HepG2 (cell line): ENCODE measurements around the gene SNAP29. TPM values are rescaled to one million over a fixed set of nuclear protein-coding genes. Genes with fewer than 3 reads are reported as not detected.

Source experiments
- ATAC-seq: fragments of 200-7000 bp; cut with Tn5 transposase; 3 replicates; pipeline ENCODE4 v1.9.1; 2020; ENCODE audit warnings: mild to moderate bottlenecking, moderate library complexity
- BruUV-seq: library from RNA; stranded (reverse); fragments of 400-500 nt; replicated peaks from 2 replicates; lab custom pipeline; 2021; lab: Mats Ljungman, UMichigan
- CTCF ChIA-PET: fragments of 300-600 bp; formaldehyde crosslinking; extraction: SDS; loops from one replicate; lab custom pipeline; 2021; ENCODE audit warnings: low total read pairs, inconsistent platforms, low intra/inter-chr PET ratio; lab: Yijun Ruan, JAX
- POLR2A ChIA-PET: fragments of 350-600 bp; sonication (Branson Sonifier 250); formaldehyde crosslinking; loops from one replicate; lab custom pipeline; 2020; ENCODE audit warnings: antibody characterized with exemption, inconsistent platforms; lab: Yijun Ruan, JAX
- DNase-seq: peaks from one replicate; pipeline ENCODE4 v3.0.0-alpha.2; 2015; ENCODE audit warnings: low spot score
- FAIRE-seq: peaks from 3 replicates; lab custom pipeline; 2011; peaks lifted over from hg19 to GRCh38; lab: Jason Lieb, UNC
- H2AFZ ChIP-seq: one replicate; pipeline ENCODE4 v1.6.1; 2011; ENCODE audit warnings: low read length, inconsistent platforms
- H3K27ac ChIP-seq: fragments of 300-600 bp; 3 replicates; pipeline ENCODE4 v1.8.0; 2011; ENCODE audit warnings: mixed run types, mild to moderate bottlenecking, mixed read lengths, low read length, inconsistent platforms; ENCODE audit not compliant: insufficient read depth; ENCODE audit errors: extremely low read length
- H3K27me3 ChIP-seq, 2 experiments: fragments of 200-600 bp in 1 of 2; 2 replicates in 1 of 2; 3 replicates in 1 of 2; pipeline versions ENCODE4 v1.6.0 to v1.8.0; 2011; ENCODE audit warnings: low read length in 2 of 2, mild to moderate bottlenecking in 2 of 2, moderate library complexity in 2 of 2, inconsistent platforms in 1 of 2; ENCODE audit not compliant: insufficient read depth in 2 of 2, control insufficient read depth in 1 of 2
- H3K36me3 ChIP-seq, 2 experiments: fragments of 200-600 bp in 1 of 2; replicated peaks in 1 of 2; 2 replicates in 1 of 2; 3 replicates in 1 of 2; pipeline versions ENCODE4 v1.5.1 to v1.8.0; 2011; ENCODE audit warnings: low read length in 2 of 2, inconsistent platforms in 1 of 2; ENCODE audit not compliant: insufficient read depth in 2 of 2, control insufficient read depth in 1 of 2
- H3K4me1 ChIP-seq: 2 replicates; pipeline ENCODE4 v1.5.1; 2012; ENCODE audit warnings: low read length, inconsistent platforms; ENCODE audit not compliant: insufficient read depth
- H3K4me2 ChIP-seq: 2 replicates; pipeline ENCODE4 v1.6.0; 2011; ENCODE audit warnings: low read depth, low read length, inconsistent platforms
- H3K4me3 ChIP-seq, 3 experiments: fragments of 200-600 bp in 1 of 3; sonication (generic), shearing (Covaris generic) in 1 of 3; replicated peaks in 1 of 3; 2 replicates each; pipeline ENCODE4 v1.5.1; 2011 to 2016; ENCODE audit warnings: low read length in 3 of 3, inconsistent platforms in 2 of 3, low read depth in 2 of 3, mild to moderate bottlenecking in 2 of 3, control low read depth in 1 of 3, mixed read lengths in 1 of 3; ENCODE audit not compliant: insufficient read depth in 1 of 3
- H3K79me2 ChIP-seq: one replicate; pipeline ENCODE4 v1.6.1; 2011; ENCODE audit warnings: low read length, inconsistent platforms; ENCODE audit not compliant: insufficient read depth
- H3K9ac ChIP-seq: 2 replicates; pipeline ENCODE4 v1.6.0; 2011; ENCODE audit warnings: mild to moderate bottlenecking, low read depth, low read length, inconsistent platforms; ENCODE audit not compliant: insufficient read depth
- H3K9me3 ChIP-seq: 2 replicates; pipeline ENCODE4 v1.5.1; 2012; ENCODE audit warnings: mild to moderate bottlenecking, low read length
- H4K20me1 ChIP-seq: 2 replicates; pipeline ENCODE4 v1.6.0; 2011; ENCODE audit warnings: inconsistent platforms, mild to moderate bottlenecking, low read length, moderate library complexity; ENCODE audit not compliant: insufficient read depth
- FOSL1 ChIP-seq: sonication (generic); formaldehyde crosslinking; IDR thresholded peaks from 2 replicates; pipeline ENCODE4 v1.9.0; 2021; ENCODE audit warnings: missing genetic modification reagents, borderline replicate concordance
- KAT8 ChIP-seq: IDR thresholded peaks from 2 replicates; pipeline ENCODE4 v1.6.1; 2016; ENCODE audit warnings: missing genetic modification reagents, missing compliant biosample characterization
- WGBS: methylation state at CpG from one replicate; pipeline ENCODE4 v1.1.6; 2017; ENCODE audit warnings: low lambda C conversion rate; 5-methylcytosine and 5-hydroxymethylcytosine counted together
- in situ Hi-C: cut with HindIII; loops from 2 replicates; pipeline ENCODE4 v1.10.0; 2017; ENCODE audit warnings: low pct_unique_long_range_greater_than_20kb; ENCODE audit not compliant: extremely low pct_ligation_motif_present
- intact Hi-C: fragments of 100-400 bp; cut with micrococcal nuclease; formaldehyde crosslinking; loops from one replicate; pipeline ENCODE4 v1.10.0; 2022; ENCODE audit not compliant: unreplicated experiment
- polyA plus RNA-seq, 8 experiments: library from polyadenylated mRNA; depleted of rRNA in 3 of 8; stranded (reverse) in 7 of 8; unstranded in 1 of 8; fragments of >200 nt; fragmentation: Illumina TruSeq in 4 of 8; extraction: Trizol in 4 of 8; gene quantifications; 2 replicates each; pipeline versions ENCODE4 v1.2.1 to v1.2.3, GENCODE V29; 2011 to 2016; ENCODE audit warnings: low read depth in 4 of 8, missing spikeins in 1 of 8, mixed read lengths in 1 of 8; ENCODE audit not compliant: insufficient read depth in 1 of 8
- total RNA-seq, 5 experiments: library from RNA; depleted of rRNA; stranded (reverse); fragments of >200 nt; fragmentation: Illumina TruSeq; extraction: Trizol; gene quantifications; 2 replicates each; pipeline ENCODE4 v1.2.3, GENCODE V29; 2016; ENCODE audit warnings: low read depth in 1 of 5
- TF ChIP-seq, protein P1 (sequence below), 2 experiments: sonication (generic) in 1 of 2; formaldehyde crosslinking in 1 of 2; IDR thresholded peaks; 2 replicates each; pipeline versions ENCODE4 v1.4.0 to v1.6.1; 2016 to 2020; ENCODE audit warnings: borderline replicate concordance in 1 of 2, low read depth in 1 of 2, mild to moderate bottlenecking in 1 of 2, missing genetic modification reagents in 1 of 2

The SNAP29 gene
- total and polyA plus RNA-seq, 2 of the 13 experiments (the other 11 are each of a cell fraction or from before 2014, with no cell fraction given), result 12.3 to 30.7 TPM

DNA sequence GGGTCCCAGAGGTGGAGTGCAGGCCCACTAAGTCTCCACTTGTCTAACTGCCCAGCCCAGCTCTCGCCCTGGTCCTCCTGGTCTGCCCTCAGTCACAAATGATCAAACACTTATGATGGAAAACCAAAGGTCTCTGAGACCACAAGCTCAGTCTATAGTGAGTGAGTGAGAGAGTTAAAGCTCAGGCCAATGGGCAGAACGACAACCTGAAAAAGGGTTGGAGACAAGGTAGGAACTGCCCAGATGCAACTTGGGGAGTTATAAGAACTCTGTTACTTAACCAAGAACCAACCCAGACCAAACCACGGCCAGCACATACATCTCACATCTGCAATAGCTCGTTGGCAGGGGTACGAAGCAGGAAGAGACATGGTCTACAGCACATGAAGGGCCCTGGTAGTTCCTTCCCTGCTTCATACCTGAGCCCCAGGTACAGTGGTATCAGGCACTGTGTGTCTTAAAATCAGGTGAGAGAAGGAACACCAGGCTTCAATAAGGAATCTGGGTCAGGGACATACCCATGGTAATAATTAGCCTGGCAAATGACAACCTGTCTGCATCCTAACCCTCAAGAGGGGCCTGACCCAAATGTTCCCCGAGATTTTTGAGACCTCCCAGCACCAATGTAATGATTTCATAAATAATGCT is 49.1 kb upstream of the SNAP29 start:
- no peak overlapping the region for H3K27ac ChIP-seq
- no peaks in the 10 kb centered on the region for H3K9me3 ChIP-seq
- ChIA-PET CTCF (no interaction called here), POLR2A (no interaction called here)
- H3K27me3 ChIP-seq, result no peaks in the 10 kb centered on the region
- no peak for TF ChIP-seq KAT8 (CRISPR knock-in tag)
- TF ChIP-seq, protein P1, sequence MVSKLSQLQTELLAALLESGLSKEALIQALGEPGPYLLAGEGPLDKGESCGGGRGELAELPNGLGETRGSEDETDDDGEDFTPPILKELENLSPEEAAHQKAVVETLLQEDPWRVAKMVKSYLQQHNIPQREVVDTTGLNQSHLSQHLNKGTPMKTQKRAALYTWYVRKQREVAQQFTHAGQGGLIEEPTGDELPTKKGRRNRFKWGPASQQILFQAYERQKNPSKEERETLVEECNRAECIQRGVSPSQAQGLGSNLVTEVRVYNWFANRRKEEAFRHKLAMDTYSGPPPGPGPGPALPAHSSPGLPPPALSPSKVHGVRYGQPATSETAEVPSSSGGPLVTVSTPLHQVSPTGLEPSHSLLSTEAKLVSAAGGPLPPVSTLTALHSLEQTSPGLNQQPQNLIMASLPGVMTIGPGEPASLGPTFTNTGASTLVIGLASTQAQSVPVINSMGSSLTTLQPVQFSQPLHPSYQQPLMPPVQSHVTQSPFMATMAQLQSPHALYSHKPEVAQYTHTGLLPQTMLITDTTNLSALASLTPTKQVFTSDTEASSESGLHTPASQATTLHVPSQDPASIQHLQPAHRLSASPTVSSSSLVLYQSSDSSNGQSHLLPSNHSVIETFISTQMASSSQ (IDR thresholded peaks at IDR 0.05; ENCODE audit: low read depth), result no peak
- TF ChIP-seq, protein P1 (CRISPR knock-in tag; IDR thresholded peaks at IDR 0.05; ENCODE audit: borderline replicate concordance), result no peak
- TF ChIP-seq FOSL1, result no peak
- in situ Hi-C loops, result loop anchor here (10.0 kb wide), 1 partner anchor 65 kb away; no protein-coding TSS in a partner anchor
- BruUV-seq, result no TSS peak
- no peak for ATAC-seq
- 96% methylated on average over 4 of the region's 6 CpGs for WGBS
- peaks cover 16 to 67% of the 10 kb centered on the region in 2 experiments; a peak in 4 of 5 replicates for H3K36me3 ChIP-seq
- H2AFZ ChIP-seq, result no peak overlapping the region
- H3K4me1 ChIP-seq, result no peaks in the 10 kb centered on the region
- no peak overlapping the region for H3K9ac ChIP-seq
- no peaks in the 10 kb centered on the region for H3K79me2 ChIP-seq
- H3K4me2 ChIP-seq, result no peak overlapping the region
- intact Hi-C loops, result no loop called here
- no peak for DNase-seq
- no peaks in the 10 kb centered on the region for H4K20me1 ChIP-seq
- H3K4me3 ChIP-seq, result no peak overlapping the region
- FAIRE-seq, result no peak
